ENCODE results near the gene ABHD1. TPM values are rescaled to one million over a fixed set of nuclear protein-coding genes. Genes with fewer than 3 reads are reported as not detected.
"Not testable (repeated sequence)": the region's sequence is repeated elsewhere in the genome, so short reads cannot be mapped to it uniquely, and the experiment has no call there.

ABHD1 gene
- total and polyA plus RNA-seq, 2 donors (not counting 3 experiments of a cell fraction or from before 2014, with no cell fraction given): 0.07 TPM; not detected in 1

DNA sequence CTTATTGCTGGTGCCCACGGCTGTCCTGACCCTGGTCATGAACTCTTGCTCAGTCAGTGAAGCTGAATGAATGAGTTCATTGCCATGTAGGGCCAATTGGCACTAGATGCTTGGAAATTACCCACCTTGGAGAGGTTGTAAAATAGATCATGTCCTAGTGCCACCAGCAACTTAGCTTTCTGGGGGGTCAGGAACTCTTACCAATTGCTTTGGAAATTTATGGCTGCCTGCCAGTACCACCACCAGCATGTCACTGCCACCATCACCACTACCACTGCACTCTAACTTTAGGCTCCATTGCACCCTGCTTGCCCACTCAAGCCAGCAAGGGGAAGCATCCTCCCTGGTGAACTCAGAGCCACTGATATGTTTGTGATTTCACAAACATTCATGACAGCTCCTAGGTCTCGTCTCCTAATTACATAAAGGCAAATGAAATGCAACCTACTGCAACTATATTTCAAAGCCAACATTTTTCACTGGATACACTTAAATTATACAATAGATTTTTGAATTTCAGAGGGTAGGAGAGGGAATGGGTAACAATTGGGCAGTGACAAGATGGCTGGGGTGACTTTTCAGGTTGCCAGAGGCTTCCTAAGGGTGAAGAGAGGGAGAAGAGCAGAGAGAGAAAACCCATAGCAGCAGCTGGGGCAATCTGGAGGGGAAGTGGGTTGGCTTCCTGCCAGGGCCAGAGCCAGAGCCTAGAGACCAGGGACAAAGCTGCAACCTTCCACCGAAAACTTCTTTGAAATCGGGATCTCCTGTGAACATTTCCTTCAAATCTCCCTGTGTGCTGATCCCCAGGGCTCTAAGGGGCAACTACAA is 48.7 kb upstream of the ABHD1 start:
- H3K27me3 ChIP-seq (ENCODE audit: control insufficient read depth in 2 of 2, insufficient read depth in 2 of 2, low read length in 2 of 2): no peaks in the 10 kb centered on the region
- H3K4me1 ChIP-seq (ENCODE audit: control insufficient read depth, extremely low read depth, insufficient read depth, low read length): peaks cover 13% of the 10 kb centered on the region
- no peaks in the 10 kb centered on the region for H4K20me1 ChIP-seq (replicated peaks; ENCODE audit: control insufficient read depth, extremely low read depth, insufficient read depth, low read length)
- no peaks in the 10 kb centered on the region for H3K9me3 ChIP-seq (replicated peaks; ENCODE audit: control insufficient read depth, insufficient read depth, low read length)
- no peak overlapping the region for H3K9ac ChIP-seq (replicated peaks; ENCODE audit: extremely low read depth, insufficient read depth, low read length)
- peaks cover 14% of the 10 kb centered on the region for H3K79me2 ChIP-seq (ENCODE audit: control insufficient read depth, insufficient read depth, low read length)
- H3K9me1 ChIP-seq (replicated peaks; ENCODE audit: control insufficient read depth, extremely low read depth, insufficient read depth, low read length): no peaks in the 10 kb centered on the region
- dilution Hi-C loops (cut with MboI; ENCODE audit: extremely low pct_ligation_motif_present, low sequenced_read_pairs): no loop called here
- H2AFZ ChIP-seq (ENCODE audit: low read depth, low read length): no peak overlapping the region
- BruUV-seq (replicated peaks): no TSS peak
- H3K27ac ChIP-seq (ENCODE audit: insufficient read depth, low read depth, low read length): no peak overlapping the region
- FAIRE-seq: peak; percentile 40
- TF ChIP-seq FOS (IDR thresholded peaks at IDR 0.05; ENCODE audit: borderline replicate concordance, insufficient read depth, low read length) (no peak), MYC (IDR thresholded peaks at IDR 0.05; ENCODE audit: low read depth, low read length) (no peak), POLR2A (IDR thresholded peaks at IDR 0.05; ENCODE audit: low read depth, low read length) (no peak), POLR2AphosphoS5 (IDR thresholded peaks at IDR 0.05; ENCODE audit: insufficient read depth, low read depth, low read length) (no peak), GATA2 (IDR thresholded peaks at IDR 0.05; ENCODE audit: insufficient read depth, insufficient read length, low read depth, low read length) (no peak), MAX (IDR thresholded peaks at IDR 0.05; ENCODE audit: insufficient read depth, insufficient read length) (no peak), JUN (IDR thresholded peaks at IDR 0.05; ENCODE audit: borderline replicate concordance, insufficient read depth, insufficient read length, low read depth) (no peak), EZH2 (IDR thresholded peaks at IDR 0.05; ENCODE audit: borderline replicate concordance, low read depth, low read length, severe bottlenecking) (no peak)
- TF ChIP-seq, protein P1, sequence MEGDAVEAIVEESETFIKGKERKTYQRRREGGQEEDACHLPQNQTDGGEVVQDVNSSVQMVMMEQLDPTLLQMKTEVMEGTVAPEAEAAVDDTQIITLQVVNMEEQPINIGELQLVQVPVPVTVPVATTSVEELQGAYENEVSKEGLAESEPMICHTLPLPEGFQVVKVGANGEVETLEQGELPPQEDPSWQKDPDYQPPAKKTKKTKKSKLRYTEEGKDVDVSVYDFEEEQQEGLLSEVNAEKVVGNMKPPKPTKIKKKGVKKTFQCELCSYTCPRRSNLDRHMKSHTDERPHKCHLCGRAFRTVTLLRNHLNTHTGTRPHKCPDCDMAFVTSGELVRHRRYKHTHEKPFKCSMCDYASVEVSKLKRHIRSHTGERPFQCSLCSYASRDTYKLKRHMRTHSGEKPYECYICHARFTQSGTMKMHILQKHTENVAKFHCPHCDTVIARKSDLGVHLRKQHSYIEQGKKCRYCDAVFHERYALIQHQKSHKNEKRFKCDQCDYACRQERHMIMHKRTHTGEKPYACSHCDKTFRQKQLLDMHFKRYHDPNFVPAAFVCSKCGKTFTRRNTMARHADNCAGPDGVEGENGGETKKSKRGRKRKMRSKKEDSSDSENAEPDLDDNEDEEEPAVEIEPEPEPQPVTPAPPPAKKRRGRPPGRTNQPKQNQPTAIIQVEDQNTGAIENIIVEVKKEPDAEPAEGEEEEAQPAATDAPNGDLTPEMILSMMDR (IDR thresholded peaks at IDR 0.05; ENCODE audit: extremely low read depth in 1 of 2, insufficient read depth in 1 of 2, low read depth in 1 of 2, low read length in 2 of 2): no peak
- DNase-seq (ENCODE audit: low read depth, low spot score): peak; percentile 33
- intact Hi-C loops (cut with micrococcal nuclease): no loop called here
- H3K4me3 ChIP-seq (replicated peaks in 1 of 3; ENCODE audit: insufficient read depth in 1 of 3, low read depth in 1 of 3, low read length in 3 of 3): no peak overlapping the region
- ChIA-PET CTCF (interaction anchor here (0.7 to 0.9 kb wide), 2 partner anchors 9 to 667 kb away, joined by 3 read pairs; no protein-coding TSS in a partner anchor), POLR2A (interaction anchor here (0.5 kb wide), 1 partner anchor 13 kb away, joined by 7 read pairs; no protein-coding TSS in a partner anchor)
- H3K36me3 ChIP-seq (ENCODE audit: control insufficient read depth in 2 of 2, extremely low read depth in 1 of 2, insufficient read depth in 2 of 2, low read length in 2 of 2): no peaks in the 10 kb centered on the region
- H3K4me2 ChIP-seq (ENCODE audit: insufficient read depth, low read length): no peak overlapping the region

- H3K4me2 ChIP-seq (ENCODE audit: insufficient read depth, low read length); H3K79me2 ChIP-seq (ENCODE audit: control insufficient read depth, insufficient read depth, low read length); H3K27me3 ChIP-seq (ENCODE audit: control insufficient read depth in 2 of 2, insufficient read depth in 2 of 2, low read length in 2 of 2); H3K4me1 ChIP-seq (ENCODE audit: control insufficient read depth, extremely low read depth, insufficient read depth, low read length); H3K9me3 ChIP-seq (replicated peaks; ENCODE audit: control insufficient read depth, insufficient read depth, low read length); H4K20me1 ChIP-seq (replicated peaks; ENCODE audit: control insufficient read depth, extremely low read depth, insufficient read depth, low read length); intact Hi-C loops (cut with micrococcal nuclease); H3K4me3 ChIP-seq (replicated peaks in 1 of 3; ENCODE audit: insufficient read depth in 1 of 3, low read depth in 1 of 3, low read length in 3 of 3); H3K36me3 ChIP-seq (ENCODE audit: control insufficient read depth in 2 of 2, extremely low read depth in 1 of 2, insufficient read depth in 2 of 2, low read length in 2 of 2); H3K9ac ChIP-seq (replicated peaks; ENCODE audit: extremely low read depth, insufficient read depth, low read length); DNase-seq (ENCODE audit: low read depth, low spot score); H3K27ac ChIP-seq (ENCODE audit: insufficient read depth, low read depth, low read length); BruUV-seq (replicated peaks); H3K9me1 ChIP-seq (replicated peaks; ENCODE audit: control insufficient read depth, extremely low read depth, insufficient read depth, low read length); CTCF ChIA-PET; H2AFZ ChIP-seq (ENCODE audit: low read depth, low read length); FAIRE-seq; dilution Hi-C loops (cut with MboI; ENCODE audit: extremely low pct_ligation_motif_present, low sequenced_read_pairs): not testable (repeated sequence)
- POLR2A ChIA-PET: interaction anchor here (0.5 kb wide), 1 partner anchor 12 kb away, joined by 7 read pairs; no protein-coding TSS in a partner anchor
Measured at GRCh38 chr2:27075566-27075871, 48.1 kb upstream of the ABHD1 start.

Measured in endothelial cell of umbilical vein (primary cell).